Measurements from ENCODE around the gene ABCG1.

ABCG1 gene

GRCh38 chr21:42250422-42251403 is 31.8 kb downstream of the ABCG1 start:
- no peak for DNase-seq (ENCODE audit: low read depth in 2 of 2)

- no peak for DNase-seq (ENCODE audit: low read depth in 2 of 2)
Observed at GRCh38 chr21:42251654-42252324, 32.8 kb downstream of the ABCG1 start.

- DNase-seq (ENCODE audit: low read depth in 2 of 2), result no peak
Observed at GRCh38 chr21:42252325-42252654, 33.4 kb downstream of the ABCG1 start.

GRCh38 chr21:42252778-42253340 is 33.9 kb downstream of the ABCG1 start:
- DNase-seq (ENCODE audit: low read depth in 2 of 2), result no peak

- no peak for DNase-seq (ENCODE audit: low read depth in 2 of 2)
Observed at GRCh38 chr21:42253466-42253865, 34.5 kb downstream of the ABCG1 start.

- no peak for DNase-seq (ENCODE audit: low read depth in 2 of 2)
Observed at GRCh38 chr21:42254083-42254482, 35.1 kb downstream of the ABCG1 start.

- DNase-seq (ENCODE audit: low read depth in 2 of 2), result no peak
Observed at GRCh38 chr21:42254651-42255601, 36.0 kb downstream of the ABCG1 start.

- no peak for DNase-seq (ENCODE audit: low read depth in 2 of 2)
Observed at GRCh38 chr21:42255825-42256224, 36.9 kb downstream of the ABCG1 start.

- no peak for DNase-seq (ENCODE audit: low read depth in 2 of 2)
Observed at GRCh38 chr21:42256316-42256715, 37.4 kb downstream of the ABCG1 start.

GRCh38 chr21:42257091-42257765 is 38.3 kb downstream of the ABCG1 start:
- no peak for DNase-seq (ENCODE audit: low read depth in 2 of 2)

GRCh38 chr21:42258150-42258884 is 39.4 kb downstream of the ABCG1 start:
- peak; percentile 75 to 77 for DNase-seq (ENCODE audit: low read depth in 2 of 2)

- DNase-seq (ENCODE audit: low read depth in 2 of 2), result no peak
Observed at GRCh38 chr21:42258885-42259407, 40.0 kb downstream of the ABCG1 start.

GRCh38 chr21:42260121-42260520 is 41.2 kb downstream of the ABCG1 start:
- no peak for DNase-seq (ENCODE audit: low read depth in 2 of 2)

- DNase-seq (ENCODE audit: low read depth in 2 of 2), result no peak
Observed at GRCh38 chr21:42261829-42262200, 42.9 kb downstream of the ABCG1 start.

- DNase-seq (ENCODE audit: low read depth in 2 of 2), result no peak
Observed at GRCh38 chr21:42262831-42263231, 43.9 kb downstream of the ABCG1 start.

- no peak for DNase-seq (ENCODE audit: low read depth in 2 of 2)
Observed at GRCh38 chr21:42263591-42264131, 44.7 kb downstream of the ABCG1 start.

GRCh38 chr21:42264245-42265195 is 45.6 kb downstream of the ABCG1 start:
- no peak for DNase-seq (ENCODE audit: low read depth in 2 of 2)

GRCh38 chr21:42265231-42265812 is 46.4 kb downstream of the ABCG1 start:
- no peak for DNase-seq (ENCODE audit: low read depth in 2 of 2)

Measured in activated CD4-positive, alpha-beta T cell treated with anti-CD3 and anti-CD28 coated beads for 24 hours (primary cell).